GM21447 (cell line): ENCODE measurements around the gene TFPI.

Source experiments
- ATAC-seq: cut with Tn5 transposase; IDR thresholded peaks from one replicate; pipeline ENCODE4 v1.9.1; 2021; ENCODE audit not compliant: unreplicated experiment

Gene TFPI

DNA sequence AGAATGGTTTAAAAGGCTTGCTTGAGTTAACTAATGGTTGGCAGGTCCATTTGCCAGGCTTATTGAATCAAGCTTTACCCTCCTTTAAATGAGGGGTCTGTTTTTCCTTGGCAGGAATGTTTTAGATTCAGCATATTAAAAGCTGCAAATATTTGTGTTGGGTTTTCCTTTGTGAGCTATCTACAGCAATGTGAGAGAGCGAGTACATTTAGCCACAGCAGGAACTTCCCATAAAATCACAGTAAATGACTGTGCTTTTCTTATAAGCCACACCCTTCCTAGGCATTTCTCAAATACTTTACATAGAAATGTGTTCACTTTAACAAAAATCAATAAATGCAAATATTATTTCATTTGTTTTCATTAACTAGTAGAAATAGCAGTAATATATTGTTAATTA lies 130.1 kb downstream of the TFPI start:
- ATAC-seq, result no peak

- ATAC-seq, result no peak
These were observed 132.0 kb downstream of the TFPI start for GRCh38 chr2:187422282-187422681.

DNA sequence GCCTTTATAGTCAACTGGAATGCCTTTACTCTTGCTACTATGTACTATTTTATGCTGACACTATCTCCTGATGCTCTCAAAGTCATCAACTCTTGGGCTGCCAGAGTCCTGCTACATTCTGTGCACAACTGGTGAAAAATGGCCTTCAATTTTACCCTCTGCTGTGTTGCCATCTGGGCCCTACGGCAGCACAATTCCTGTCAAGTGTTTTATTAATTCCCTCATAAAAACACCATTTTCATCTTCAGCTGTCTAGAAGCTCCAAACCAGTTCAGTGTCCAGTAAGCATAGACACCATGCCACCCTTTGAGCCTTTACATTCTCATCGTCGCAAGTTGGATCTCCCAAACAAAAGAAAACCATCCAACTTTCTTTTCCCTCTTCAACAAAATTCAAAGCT lies 132.7 kb downstream of the TFPI start:
- ATAC-seq, result no peak

- ATAC-seq, result no peak
These were observed 134.4 kb downstream of the TFPI start for GRCh38 chr2:187419808-187420207.

GRCh38 chr2:187415449-187415848 lies 138.8 kb downstream of the TFPI start:
- ATAC-seq, result no peak
